ENCODE measurements around the gene MT1G. TPM values are rescaled to one million over a fixed set of nuclear protein-coding genes. Genes with fewer than 3 reads are reported as not detected.
A peak's percentile ranks its signal among the peaks of the same experiment; 100 is the strongest.

MT1G gene
- total RNA-seq, 4 donors from 2014 or later, result 410 to 930 (median 704) TPM

DNA sequence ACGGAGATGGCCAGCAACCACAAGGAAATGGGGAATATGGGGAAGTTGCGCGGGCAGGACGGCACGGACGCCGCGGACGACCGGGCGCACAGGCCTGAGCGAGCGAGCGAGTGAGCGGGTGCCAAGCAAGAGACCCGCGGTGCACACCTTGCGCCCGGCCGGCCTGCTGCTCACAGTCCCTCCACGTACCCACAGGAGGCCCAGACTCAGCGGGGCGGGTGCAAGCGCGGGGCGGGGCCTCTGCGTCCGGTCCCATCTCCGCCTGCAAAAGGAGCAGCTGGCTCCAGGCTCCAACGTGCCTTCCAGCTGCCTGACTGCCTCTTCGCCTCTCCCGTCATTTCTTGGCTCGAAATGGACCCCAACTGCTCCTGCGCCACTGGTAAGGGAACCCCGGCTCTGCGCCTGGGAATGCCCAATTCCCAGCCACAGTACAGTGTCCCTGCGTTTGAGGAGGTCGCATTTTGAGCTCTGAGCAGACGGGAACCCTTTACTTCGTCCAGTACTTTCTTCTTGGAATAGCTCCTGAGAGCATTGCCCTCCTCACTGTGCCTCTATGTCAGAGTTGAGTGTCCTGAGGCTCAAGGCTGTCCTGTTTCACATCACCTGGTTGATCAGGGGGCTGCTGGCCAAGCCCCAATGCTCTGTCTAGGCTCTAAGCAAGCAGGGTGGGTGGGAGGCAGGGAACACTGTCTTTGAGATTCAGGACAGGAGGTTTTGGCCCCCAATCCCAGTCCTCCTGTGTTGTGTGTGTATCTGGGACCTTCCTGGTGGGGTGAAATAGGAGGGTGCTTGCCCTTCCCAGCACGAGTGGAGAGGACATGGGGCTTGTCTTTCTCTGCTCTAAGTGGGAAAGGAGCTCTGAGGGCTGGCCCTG is 50.4 kb downstream of the MT1G start:
- intact Hi-C loops (cut with DNase I), result no loop called here
- DNase-seq, result peak; percentile 84 to 88
- H3K36me3 ChIP-seq, result no peaks in the 10 kb centered on the region
- no peaks in the 10 kb centered on the region for H3K27me3 ChIP-seq
- WGBS, 2 donors, result 4 to 9% methylated on average over 22 to 34 of the region's 41 CpGs
- peak in 1 of 6 experiments; percentile 19 for TF ChIP-seq CTCF (IDR thresholded peaks at IDR 0.05)
- peak in 1 of 2 donors; percentile 83 for TF ChIP-seq POLR2A (IDR thresholded peaks at IDR 0.05)
- no peaks in the 10 kb centered on the region for H3K9me3 ChIP-seq
- peak overlapping the region in 2 of 3 donors; percentile 5 to 16 for H3K4me3 ChIP-seq (replicated peaks in 1 of 3)
- H3K4me1 ChIP-seq, result peaks cover 11 to 20% of the 10 kb centered on the region in 2 donors
- peak overlapping the region; percentile 46 to 60 (median 50) for H3K27ac ChIP-seq

Other genes with a start within 250 kb of the MT1G start
- gene AMFR, start 242.5 kb downstream of the MT1G start, total RNA-seq, result 100 to 1,000 TPM; 130 to 167 (median 146) TPM
- 100 to 1,000 TPM in 1 of 4 donors, 10 to 100 TPM in 3; 55.0 to 120 (median 68.2) TPM for gene NUDT21, start 216.7 kb downstream of the MT1G start, total RNA-seq
- gene OGFOD1, start 216.5 kb downstream of the MT1G start, total RNA-seq, result 10 to 100 TPM; 28.4 to 75.3 (median 58.7) TPM
- 10 to 100 TPM; 55.1 to 98.6 (median 57.4) TPM for gene BBS2, start 148.0 kb downstream of the MT1G start, total RNA-seq
- gene MT4, start 103.0 kb downstream of the MT1G start, total RNA-seq, result not detected
- gene MT3, start 78.5 kb downstream of the MT1G start, total RNA-seq, result not detected
- gene MT2A, start 59.5 kb downstream of the MT1G start, total RNA-seq, result 100 to 1,000 TPM in 1 of 4 donors, 10 to 100 TPM in 3; 42.8 to 285 (median 54.6) TPM
- 1,000 to 10,000 TPM in 1 of 4 donors, 100 to 1,000 TPM in 3; 111 to 1,129 (median 368) TPM for gene MT1E, start 42.3 kb downstream of the MT1G start, total RNA-seq
- gene MT1M, start 35.4 kb downstream of the MT1G start, total RNA-seq, result 10 to 100 TPM in 3 of 4 donors, 1 to 10 TPM in 1; 7.1 to 45.5 (median 33.8) TPM
- 10 to 100 TPM in 3 of 4 donors, 1 to 10 TPM in 1; 7.1 to 23.6 (median 16.8) TPM for gene MT1A, start 29.4 kb downstream of the MT1G start, total RNA-seq
- gene MT1B, start 16.2 kb downstream of the MT1G start, total RNA-seq, result not detected
- 100 to 1,000 TPM in 1 of 4 donors, 10 to 100 TPM in 3; 25.8 to 220 (median 45.1) TPM for gene MT1F, start 10.1 kb downstream of the MT1G start, total RNA-seq
- gene MT1H, start 1.7 kb upstream of the MT1G start, total RNA-seq, result 100 to 1,000 TPM in 1 of 4 donors, 10 to 100 TPM in 2, not detected in 1; 45.4 to 179 (median 62.8) TPM
- gene MT1X, start 14.4 kb upstream of the MT1G start, total RNA-seq, result 1,000 to 10,000 TPM in 1 of 4 donors, 100 to 1,000 TPM in 3; 314 to 2,825 (median 445) TPM
- gene NUP93, start 62.1 kb upstream of the MT1G start, total RNA-seq, result 100 to 1,000 TPM in 2 of 4 donors, 10 to 100 TPM in 2; 70.1 to 150 (median 97.4) TPM
- not detected for gene SLC12A3, start 197.1 kb upstream of the MT1G start, total RNA-seq

All from thyroid gland (tissue), 4 donors.